Measurements from ENCODE around the gene DAB2.

DAB2 gene

GRCh38 chr5:39362646-39363045, 62.1 kb downstream of the DAB2 start:
- H3K4me3 ChIP-seq: no peak overlapping the region
- H3K27ac ChIP-seq: no peak overlapping the region
- no peak for TF ChIP-seq CTCF (IDR thresholded peaks at IDR 0.05)
- no peak for DNase-seq (ENCODE audit: low spot score)

- Histone ChIP-seq H3K4me3 (no peak overlapping the region), H3K27ac (no peak overlapping the region)
- no peak for DNase-seq (ENCODE audit: low spot score)
- TF ChIP-seq CTCF (IDR thresholded peaks at IDR 0.05): no peak
Measured at GRCh38 chr5:39361306-39361705, 63.5 kb downstream of the DAB2 start.

DNA sequence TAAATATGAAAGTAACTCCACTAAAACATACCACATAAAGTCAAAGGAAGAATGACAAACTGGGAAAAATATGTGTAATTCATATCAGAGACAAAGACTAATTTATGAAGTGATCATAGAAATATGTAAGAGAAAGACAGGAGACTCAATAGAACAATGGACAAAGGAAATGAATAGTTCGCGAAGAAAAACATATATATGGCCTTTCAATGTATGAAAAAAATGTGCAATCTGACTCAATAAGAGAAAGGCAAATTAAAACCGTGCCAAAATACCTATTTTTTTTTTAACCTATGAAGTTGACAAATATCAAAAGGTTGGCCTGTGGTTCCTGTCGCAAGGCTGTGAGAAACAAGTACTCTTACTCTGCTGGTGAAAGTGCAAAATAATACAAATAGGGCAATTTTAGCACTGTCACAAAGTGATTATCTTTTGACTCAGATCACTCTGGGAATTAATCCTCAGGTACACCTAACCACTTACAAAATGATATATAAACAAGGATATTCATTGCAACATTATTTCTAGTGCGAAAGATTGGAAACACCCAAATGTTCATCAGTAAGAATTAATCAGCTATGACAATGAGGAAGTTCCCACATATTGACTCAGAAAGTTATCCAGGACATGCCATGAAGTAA, 64.2 kb downstream of the DAB2 start:
- no peak for DNase-seq (ENCODE audit: low spot score)
- no peak for TF ChIP-seq CTCF (IDR thresholded peaks at IDR 0.05)
- Histone ChIP-seq H3K4me3 (no peak overlapping the region), H3K27ac (no peak overlapping the region)

DNA sequence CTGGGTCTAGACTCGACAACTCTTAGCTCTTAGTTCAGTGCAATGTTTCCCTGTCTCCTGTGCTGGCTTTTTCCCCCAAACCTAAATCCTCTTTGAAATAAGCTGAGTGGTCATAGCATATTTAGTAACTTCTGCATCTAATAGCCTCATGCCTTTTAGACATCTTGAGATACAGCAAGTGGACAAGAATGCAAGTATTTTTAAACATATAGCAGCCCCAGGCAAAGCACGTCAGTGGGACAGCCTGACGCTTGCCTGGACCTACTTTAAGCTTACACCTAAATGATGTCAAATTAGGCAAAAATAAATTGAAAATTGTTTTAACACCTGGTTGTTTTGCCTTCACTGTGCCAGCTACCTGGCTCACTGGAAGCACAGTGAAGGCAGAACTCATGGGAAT, 68.5 kb downstream of the DAB2 start:
- H3K4me3 ChIP-seq: no peak overlapping the region
- no peak for TF ChIP-seq CTCF (IDR thresholded peaks at IDR 0.05)
- no peak overlapping the region for H3K27ac ChIP-seq

GRCh38 chr5:39355324-39355723, 69.5 kb downstream of the DAB2 start:
- no peak for TF ChIP-seq CTCF (IDR thresholded peaks at IDR 0.05)
- H3K27ac ChIP-seq: no peak overlapping the region
- H3K4me3 ChIP-seq: no peak overlapping the region
- DNase-seq (ENCODE audit: low spot score): no peak

More for the DNA sequence above, 68.5 kb downstream of the DAB2 start:
- DNase-seq (ENCODE audit: low spot score): no peak

DNA sequence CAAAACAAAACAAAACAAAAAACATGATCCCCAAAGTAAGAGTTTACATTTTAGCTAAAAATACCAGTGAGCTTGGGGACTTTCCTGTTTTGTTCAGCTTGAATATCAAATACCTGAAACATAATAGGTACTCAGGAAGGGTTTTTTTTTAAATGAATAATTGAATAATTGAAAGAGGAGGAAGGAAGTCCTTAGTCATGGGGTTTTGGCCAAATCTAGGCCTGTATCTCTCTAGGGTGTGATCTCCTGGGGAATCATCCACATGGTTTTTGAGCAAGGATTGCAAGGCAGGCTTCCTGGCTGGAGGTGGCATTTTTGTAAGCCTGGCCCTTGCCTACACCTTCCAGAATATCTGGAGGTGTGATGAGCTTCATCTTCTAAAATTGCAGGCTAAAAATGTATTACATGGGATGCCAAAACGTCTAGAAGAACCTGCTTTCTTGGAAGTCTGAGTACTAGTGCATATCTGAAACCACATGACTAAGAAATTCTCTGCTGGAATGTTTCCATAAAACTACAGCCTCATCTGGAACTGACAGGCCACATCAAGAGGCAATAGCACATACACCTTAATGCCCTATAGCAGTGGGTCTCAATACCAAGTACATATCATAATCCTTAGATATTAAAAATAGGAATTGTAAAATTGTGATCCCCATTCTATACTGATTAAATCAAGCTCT, 70.9 kb downstream of the DAB2 start:
- H3K4me3 ChIP-seq: no peak overlapping the region
- no peak for DNase-seq (ENCODE audit: low spot score)
- TF ChIP-seq CTCF (IDR thresholded peaks at IDR 0.05): no peak
- H3K27ac ChIP-seq: no peak overlapping the region

DNA sequence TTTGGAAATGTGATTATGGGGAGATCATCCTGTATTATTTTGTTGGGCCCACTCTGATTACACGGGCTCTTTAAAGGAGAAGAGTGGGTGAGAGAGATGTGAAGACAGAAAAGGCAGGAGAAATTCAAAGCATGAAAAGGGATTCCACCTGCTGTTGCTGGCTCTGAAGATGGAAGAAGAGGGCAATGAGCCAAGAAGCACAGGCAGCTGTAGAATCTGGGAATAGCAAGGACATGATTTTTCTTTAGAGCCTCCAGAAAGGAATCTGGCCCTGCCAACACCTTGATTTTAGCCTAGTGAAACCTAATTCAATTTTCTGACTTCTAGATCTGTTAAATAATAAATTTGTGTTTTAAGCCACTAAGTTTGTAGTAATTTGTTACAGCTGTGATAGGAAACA, 71.8 kb downstream of the DAB2 start:
- Histone ChIP-seq H3K4me3 (no peak overlapping the region), H3K27ac (no peak overlapping the region)
- TF ChIP-seq CTCF (IDR thresholded peaks at IDR 0.05): no peak
- DNase-seq (ENCODE audit: low spot score): no peak
